Heart left ventricle (tissue), 16 donors: ENCODE data around the gene NT5C3B. TPM values are rescaled to one million over a fixed set of nuclear protein-coding genes. Genes with fewer than 3 reads are reported as not detected.
A peak's percentile ranks its signal among the peaks of the same experiment; 100 is the strongest.

Experiments used
- ATAC-seq, 4 donors: fragments of 200-7000 bp; cut with Tn5 transposase; one replicate each; pipeline ENCODE4 v1.9.1; 2020 to 2022; ENCODE audit warnings: moderate library complexity in 4 of 4, mild to moderate bottlenecking in 3 of 4, moderate number of reproducible peaks in 1 of 4
- DNase-seq, 5 donors: peaks; one replicate each; pipeline ENCODE4 v3.0.0-alpha.2; 2020
- H3K27ac ChIP-seq, 12 donors: fragments of 200-600 bp; sonication (generic) in 4 of 12; one replicate each; pipeline versions ENCODE4 v1.5.0 to v1.8.0; 2016 to 2022; ENCODE audit warnings: mild to moderate bottlenecking in 2 of 12
- H3K27me3 ChIP-seq, 9 donors: fragments of 200-600 bp; sonication (generic) in 2 of 9; one replicate each; pipeline versions ENCODE4 v1.5.1 to v1.8.0; 2016 to 2022; ENCODE audit warnings: mild to moderate bottlenecking in 3 of 9
- H3K36me3 ChIP-seq, 9 donors: fragments of 200-600 bp; sonication (generic) in 2 of 9; one replicate each; pipeline versions ENCODE4 v1.5.0 to v1.8.0; 2018 to 2022; ENCODE audit warnings: mild to moderate bottlenecking in 2 of 9
- H3K4me1 ChIP-seq, 12 donors: fragments of 200-600 bp; sonication (generic) in 4 of 12; one replicate each; pipeline versions ENCODE4 v1.5.0 to v1.8.0; 2016 to 2022; ENCODE audit warnings: mild to moderate bottlenecking in 3 of 12
- H3K4me3 ChIP-seq, 12 donors: fragments of 200-600 bp; sonication (generic) in 4 of 12; one replicate each; pipeline versions ENCODE4 v1.5.0 to v1.8.0; 2017 to 2022; ENCODE audit warnings: mild to moderate bottlenecking in 9 of 12, moderate library complexity in 4 of 12
- H3K9me3 ChIP-seq, 12 donors: fragments of 200-600 bp; sonication (generic) in 4 of 12; one replicate each; pipeline versions ENCODE4 v1.5.0 to v1.8.0; 2016 to 2022; ENCODE audit warnings: mild to moderate bottlenecking in 1 of 12
- CTCF ChIP-seq, 12 donors: fragments of 200-600 bp; sonication (generic) in 4 of 12; IDR thresholded peaks; one replicate each; pipeline versions ENCODE4 v1.5.0 to v1.8.0; 2018 to 2022; ENCODE audit warnings: antibody characterized with exemption in 12 of 12, mild to moderate bottlenecking in 5 of 12
- POLR2A ChIP-seq, 2 donors: fragments of 450-650 bp; IDR thresholded peaks; one replicate each; pipeline ENCODE4 v1.6.1; 2017; ENCODE audit warnings: antibody characterized with exemption in 2 of 2, mild to moderate bottlenecking in 2 of 2, moderate library complexity in 2 of 2
- WGBS, 4 donors: extraction: QIAGEN DNeasy Blood & Tissue Kit in 2 of 4; methylation state at CpG; one replicate each; pipeline versions ENCODE4 v1.1.5 to v1.1.7; 2013 to 2018; 5-methylcytosine and 5-hydroxymethylcytosine counted together
- intact Hi-C, 10 donors: fragments of 100-400 bp; cut with DNase I; formaldehyde crosslinking; loops; one replicate each; pipeline versions ENCODE4 v1.11.1 to v1.14.2; 2022
- polyA plus RNA-seq, 2 donors: library from polyadenylated mRNA; stranded (reverse); fragments of 200-250 nt; gene quantifications; one replicate each; pipeline ENCODE4 v1.2.3, GENCODE V29; 2013
- total RNA-seq, 9 donors: library from RNA; depleted of rRNA in 2 of 9; stranded (reverse); fragments of >200 nt in 2 of 9; fragmentation: NEBNext Ultra II Directional in 3 of 9; extraction: Animal tissue kit (Norgen Biotek cat#: 25700) in 3 of 9; gene quantifications; one replicate each; pipeline versions ENCODE4 v1.1.0 to v1.2.4, GENCODE V29; 2016 to 2023
- donor health status: ischemic (EF 13 %, LVEDD 7.1; RV severe dilation, severe dysfunction).
- donor health status: healthy with polysubstance abuse.
- donor health status: DM: no; HTN: yes; CAD: no.
- donor health status: DM: no; HTN: no; CAD: no.
- donor health status: ischemic (EF 25% LVEDD 6.9; RV normal size, moderate dysfunction).
- donor health status: ischemic (EF 25% LVEDD 5.7; RV mildly dilated, moderate dysfunction).
- donor health status: healthy.
- donor health status: DM: yes; HTN: yes; CAD: no.
- donor health status: ischemic (EF 35%, LVEDD 5.7; RV mildly dilated, moderate dysfunction).
- donor health status: nonischemic (EF 11% LVEDD 7.7; RV severe dilation, severe dysfunction).
- donor health status: DM: yes; HTN: yes; CAD: no.
- donor health status: PGD.
- donor health status: ischemic (EF 29% LVEDD 5.4; RV normal size, mild dysfunction).
- donor health status: nonischemic (EF 23%, LVEDD 6.1; RV moderate dilation, normal function).

Gene NT5C3B
- total and polyA plus RNA-seq, 11 donors, result 16.0 to 50.9 (median 25.2) TPM

GRCh38 chr17:41821776-41822175, 14.3 kb downstream of the NT5C3B start:
- Histone ChIP-seq H3K27ac (no peak overlapping the region), H3K4me3 (no peak overlapping the region), H3K4me1 (no peaks in the 10 kb centered on the region), H3K9me3 (no peaks in the 10 kb centered on the region), H3K27me3 (no peaks in the 10 kb centered on the region), H3K36me3 (peaks cover 0 to 23% (median 18%) of the 10 kb centered on the region in 9 donors)
- ATAC-seq, result peak in 1 of 4 donors; percentile 3
- intact Hi-C loops, result loop anchor here in 1 of 10 donors (10.0 kb wide), 1 partner anchor 63 kb away; no protein-coding TSS in a partner anchor
- 87 to 91% (median 90%) methylated on average over 6 to 14 of the region's 14 CpGs for WGBS, 4 donors
- DNase-seq, result no peak
- TF ChIP-seq CTCF (IDR thresholded peaks at IDR 0.05) (no peak), POLR2A (IDR thresholded peaks at IDR 0.05) (no peak)

- TF ChIP-seq CTCF (IDR thresholded peaks at IDR 0.05) (no peak), POLR2A (IDR thresholded peaks at IDR 0.05) (no peak)
- H3K4me3 ChIP-seq, result no peak overlapping the region
- no peak overlapping the region for H3K27ac ChIP-seq
- intact Hi-C loops, result loop anchor here in 1 of 10 donors (10.0 kb wide), 1 partner anchor 67 kb away; no protein-coding TSS in a partner anchor
- DNase-seq, result no peak
- ATAC-seq, result no peak
- peaks cover 0 to 3% (median 0%) of the 10 kb centered on the region in 9 donors for H3K36me3 ChIP-seq
- no peaks in the 10 kb centered on the region for H3K27me3 ChIP-seq
- H3K9me3 ChIP-seq, result no peaks in the 10 kb centered on the region
- 96 to 98% (median 97%) methylated on average over 20 of the region's 20 CpGs for WGBS, 4 donors
- peaks cover 0 to 4% (median 0%) of the 10 kb centered on the region in 12 donors for H3K4me1 ChIP-seq
Observed at GRCh38 chr17:41818024-41818423, 18.0 kb downstream of the NT5C3B start.

- WGBS, 4 donors, result 93 to 97% (median 96%) methylated on average over 21 to 23 of the region's 23 CpGs
- intact Hi-C loops, result loop anchor here in 1 of 10 donors (10.0 kb wide), 1 partner anchor 68 kb away; no protein-coding TSS in a partner anchor
- no peak for ATAC-seq
- no peak for DNase-seq
- H3K36me3 ChIP-seq, result peaks cover 0 to 3% (median 0%) of the 10 kb centered on the region in 9 donors
- TF ChIP-seq POLR2A (IDR thresholded peaks at IDR 0.05), result no peak
- TF ChIP-seq CTCF (IDR thresholded peaks at IDR 0.05), result no peak
- peaks cover 0 to 16% (median 5%) of the 10 kb centered on the region in 12 donors for H3K4me1 ChIP-seq
- peaks cover 0 to 6% (median 0%) of the 10 kb centered on the region in 9 donors for H3K27me3 ChIP-seq
- H3K4me3 ChIP-seq, result no peak overlapping the region
- no peaks in the 10 kb centered on the region for H3K9me3 ChIP-seq
- no peak overlapping the region for H3K27ac ChIP-seq
Observed at GRCh38 chr17:41816637-41817320, 19.3 kb downstream of the NT5C3B start.

GRCh38 chr17:41814195-41814594, 21.8 kb downstream of the NT5C3B start:
- DNase-seq, result no peak
- no peak for ATAC-seq
- no peak overlapping the region for H3K27ac ChIP-seq
- H3K27me3 ChIP-seq, result peaks cover 0 to 9% (median 0%) of the 10 kb centered on the region in 9 donors
- H3K4me1 ChIP-seq, result peaks cover 0 to 36% (median 18%) of the 10 kb centered on the region in 12 donors
- no peaks in the 10 kb centered on the region for H3K9me3 ChIP-seq
- H3K36me3 ChIP-seq, result peaks cover 0 to 3% (median 0%) of the 10 kb centered on the region in 9 donors
- 13 to 43% (median 26%) methylated on average over 1 of the region's 1 CpG for WGBS, 4 donors
- TF ChIP-seq POLR2A (IDR thresholded peaks at IDR 0.05) (no peak), CTCF (IDR thresholded peaks at IDR 0.05) (no peak)
- H3K4me3 ChIP-seq, result peak overlapping the region in 2 of 12 donors; percentile 66 to 79
- intact Hi-C loops, result loop anchor here in 1 of 10 donors (10.0 kb wide), 1 partner anchor 71 kb away; no protein-coding TSS in a partner anchor
